K562 (cell line): Measurements from ENCODE around the gene KMT5C. TPM values are rescaled to one million over a fixed set of nuclear protein-coding genes. Genes with fewer than 3 reads are reported as not detected.

ENCODE experiments used
- ARID1B ChIP-seq: fragments of 450-650 bp; IDR thresholded peaks from 2 replicates; pipeline ENCODE4 v1.6.1; 2016; ENCODE audit warnings: antibody characterized with exemption, mild to moderate bottlenecking, inconsistent platforms
- CCNT2 ChIP-seq: IDR thresholded peaks from 2 replicates; pipeline ENCODE4 v1.6.1; 2011; ENCODE audit warnings: borderline replicate concordance, low read depth, mild to moderate bottlenecking, moderate library complexity, mixed read lengths, low read length; ENCODE audit not compliant: insufficient read length; ENCODE audit errors: extremely low read depth
- CHD2 ChIP-seq: IDR thresholded peaks from 2 replicates; pipeline ENCODE4 v1.6.1; 2011; ENCODE audit warnings: low read depth, low read length
- HINFP ChIP-seq: fragments of 450-650 bp; conservative IDR thresholded peaks from 2 replicates; pipeline ENCODE4 v1.6.1; 2016; ENCODE audit warnings: missing genetic modification characterization, low read depth, mild to moderate bottlenecking, control low read depth, missing compliant biosample characterization
- KDM4B ChIP-seq, 2 experiments: fragments of 450-650 bp in 1 of 2; sonication (generic) in 1 of 2; IDR thresholded peaks; 2 replicates each; pipeline ENCODE4 v1.6.1; 2016 to 2017; ENCODE audit warnings: borderline replicate concordance in 2 of 2, antibody characterized with exemption in 1 of 2, low read depth in 1 of 2, mild to moderate bottlenecking in 1 of 2
- TARDBP ChIP-seq: fragments of 450-650 bp; IDR thresholded peaks from 2 replicates; pipeline ENCODE4 v1.6.1; 2016
- TRIM28 ChIP-seq: fragments of 450-650 bp; IDR thresholded peaks from 2 replicates; pipeline ENCODE4 v1.6.1; 2017
- ZMIZ1 ChIP-seq, 2 experiments: fragments of 150-350 bp in 1 of 2; IDR thresholded peaks; 2 replicates each; pipeline ENCODE4 v1.6.1; 2012 to 2016; ENCODE audit warnings: low read depth in 2 of 2, low read length in 2 of 2, mild to moderate bottlenecking in 1 of 2, moderate library complexity in 1 of 2
- ZNF277 ChIP-seq: fragments of 250-450 bp; sonication (Bioruptor Pico); IDR thresholded peaks from 2 replicates; pipeline ENCODE4 v1.8.0; 2022; ENCODE audit warnings: inconsistent platforms, mild to moderate bottlenecking, moderate library complexity, borderline replicate concordance
- ZNF766 ChIP-seq: fragments of 200-800 bp; sonication (Bioruptor generic); conservative IDR thresholded peaks from 2 replicates; pipeline ENCODE4 v1.6.1; 2016; ENCODE audit warnings: missing genetic modification characterization, missing compliant biosample characterization
- polyA plus RNA-seq, 8 experiments: library from polyadenylated mRNA; depleted of rRNA in 4 of 8; stranded (reverse) in 5 of 8; unstranded in 3 of 8; fragments of >200 nt; fragmentation: Nextera tagmentation in 2 of 8; fragmentation: Illumina TruSeq in 1 of 8; extraction: Ambion mirVana in 2 of 8; extraction: Trizol in 1 of 8; gene quantifications; 2 replicates each; pipeline versions ENCODE4 v1.2.1 to v1.2.3, GENCODE V29; 2011 to 2014; ENCODE audit warnings: inconsistent platforms in 1 of 8, missing spikeins in 1 of 8
- total RNA-seq, 7 experiments: library from RNA; depleted of rRNA in 6 of 7; stranded (reverse); fragments of >200 nt in 6 of 7; fragmentation: Illumina TruSeq in 2 of 7; extraction: Trizol in 2 of 7; gene quantifications; 2 replicates each; pipeline versions ENCODE4 v1.2.1 to v1.2.3, GENCODE V29; 2011 to 2021; ENCODE audit warnings: low replicate concordance in 1 of 7
- TF ChIP-seq, protein P1 (sequence below), 2 experiments: fragments of 450-650 bp in 1 of 2; IDR thresholded peaks; 2 replicates each; pipeline ENCODE4 v1.6.1; 2011 to 2017; ENCODE audit warnings: low read depth in 2 of 2, antibody characterized with exemption in 1 of 2, borderline replicate concordance in 1 of 2, low read length in 1 of 2, mild to moderate bottlenecking in 1 of 2, mixed read lengths in 1 of 2; ENCODE audit not compliant: control insufficient read depth in 1 of 2
- TF ChIP-seq, protein P2 (sequence below): IDR thresholded peaks from 2 replicates; pipeline ENCODE4 v1.6.1; 2011; ENCODE audit warnings: borderline replicate concordance, low read depth, mild to moderate bottlenecking, moderate library complexity, low read length; ENCODE audit not compliant: insufficient read depth, poor library complexity, severe bottlenecking
- TF ChIP-seq, protein P3 (sequence below): fragments of 250-450 bp; sonication (Bioruptor Pico); IDR thresholded peaks from 2 replicates; pipeline ENCODE4 v1.9.0; 2021; ENCODE audit warnings: mild to moderate bottlenecking

Gene KMT5C
- total and polyA plus RNA-seq, 9 of the 15 experiments (the other 6 are each of a cell fraction or from before 2014, with no cell fraction given), result 0.15 to 53.5 (median 16.6) TPM

DNA sequence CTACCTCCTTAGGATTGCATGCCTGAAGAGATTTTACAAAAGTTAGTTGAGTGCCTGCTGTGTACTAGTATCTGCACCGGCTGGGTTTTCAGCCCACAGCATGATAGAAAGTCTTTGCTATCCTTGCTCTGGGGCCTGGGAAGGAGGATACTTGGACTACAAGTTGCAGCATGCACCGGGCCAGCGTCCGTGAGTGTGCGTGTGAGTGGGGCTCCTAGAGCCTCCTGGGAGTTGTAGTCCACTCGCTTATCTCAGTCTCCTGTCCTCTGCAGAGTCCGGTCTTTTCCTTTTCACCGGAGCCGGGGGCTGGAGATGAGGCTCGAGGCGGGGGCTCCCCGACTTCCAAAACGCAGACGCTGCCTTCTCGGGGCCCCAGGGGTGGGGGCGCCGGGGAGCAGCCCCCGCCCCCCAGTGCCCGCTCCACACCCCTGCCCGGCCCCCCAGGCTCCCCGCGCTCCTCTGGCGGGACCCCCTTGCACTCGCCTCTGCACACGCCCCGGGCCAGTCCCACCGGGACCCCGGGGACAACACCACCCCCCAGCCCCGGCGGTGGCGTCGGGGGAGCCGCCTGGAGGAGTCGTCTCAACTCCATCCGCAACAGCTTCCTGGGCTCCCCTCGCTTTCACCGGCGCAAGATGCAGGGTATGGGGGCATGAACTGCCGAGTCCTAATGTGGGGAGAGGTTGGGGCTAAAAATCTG is 35.2 kb upstream of the KMT5C start (continued):
- TF ChIP-seq, protein P1, sequence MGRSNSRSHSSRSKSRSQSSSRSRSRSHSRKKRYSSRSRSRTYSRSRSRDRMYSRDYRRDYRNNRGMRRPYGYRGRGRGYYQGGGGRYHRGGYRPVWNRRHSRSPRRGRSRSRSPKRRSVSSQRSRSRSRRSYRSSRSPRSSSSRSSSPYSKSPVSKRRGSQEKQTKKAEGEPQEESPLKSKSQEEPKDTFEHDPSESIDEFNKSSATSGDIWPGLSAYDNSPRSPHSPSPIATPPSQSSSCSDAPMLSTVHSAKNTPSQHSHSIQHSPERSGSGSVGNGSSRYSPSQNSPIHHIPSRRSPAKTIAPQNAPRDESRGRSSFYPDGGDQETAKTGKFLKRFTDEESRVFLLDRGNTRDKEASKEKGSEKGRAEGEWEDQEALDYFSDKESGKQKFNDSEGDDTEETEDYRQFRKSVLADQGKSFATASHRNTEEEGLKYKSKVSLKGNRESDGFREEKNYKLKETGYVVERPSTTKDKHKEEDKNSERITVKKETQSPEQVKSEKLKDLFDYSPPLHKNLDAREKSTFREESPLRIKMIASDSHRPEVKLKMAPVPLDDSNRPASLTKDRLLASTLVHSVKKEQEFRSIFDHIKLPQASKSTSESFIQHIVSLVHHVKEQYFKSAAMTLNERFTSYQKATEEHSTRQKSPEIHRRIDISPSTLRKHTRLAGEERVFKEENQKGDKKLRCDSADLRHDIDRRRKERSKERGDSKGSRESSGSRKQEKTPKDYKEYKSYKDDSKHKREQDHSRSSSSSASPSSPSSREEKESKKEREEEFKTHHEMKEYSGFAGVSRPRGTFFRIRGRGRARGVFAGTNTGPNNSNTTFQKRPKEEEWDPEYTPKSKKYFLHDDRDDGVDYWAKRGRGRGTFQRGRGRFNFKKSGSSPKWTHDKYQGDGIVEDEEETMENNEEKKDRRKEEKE (IDR thresholded peaks at IDR 0.05; ENCODE audit: borderline replicate concordance in 1 of 2, control insufficient read depth in 1 of 2, low read depth in 2 of 2, low read length in 1 of 2), result no peak
- TF ChIP-seq ZNF277 (no peak), CHD2 (peak; percentile 24; the same call in 1 of the 2 replicates), TARDBP (no peak), TRIM28 (no peak), HINFP (tag) (peak; percentile 93), ARID1B (no peak), ZNF766 (CRISPR knock-in tag) (peak; percentile 89), ZMIZ1 (IDR thresholded peaks at IDR 0.05; ENCODE audit: low read depth in 2 of 2, low read length in 2 of 2) (0 out of 4 replicates have a peak, but pooled peaks of 1 of the 2 experiments have one; percentile 55), KDM4B (IDR thresholded peaks at IDR 0.05; ENCODE audit: borderline replicate concordance in 2 of 2, low read depth in 1 of 2) (peak in 1 of 2 experiments; percentile 30; a peak in 1 of 4 replicates), CCNT2 (no peak)
- TF ChIP-seq, protein P2, sequence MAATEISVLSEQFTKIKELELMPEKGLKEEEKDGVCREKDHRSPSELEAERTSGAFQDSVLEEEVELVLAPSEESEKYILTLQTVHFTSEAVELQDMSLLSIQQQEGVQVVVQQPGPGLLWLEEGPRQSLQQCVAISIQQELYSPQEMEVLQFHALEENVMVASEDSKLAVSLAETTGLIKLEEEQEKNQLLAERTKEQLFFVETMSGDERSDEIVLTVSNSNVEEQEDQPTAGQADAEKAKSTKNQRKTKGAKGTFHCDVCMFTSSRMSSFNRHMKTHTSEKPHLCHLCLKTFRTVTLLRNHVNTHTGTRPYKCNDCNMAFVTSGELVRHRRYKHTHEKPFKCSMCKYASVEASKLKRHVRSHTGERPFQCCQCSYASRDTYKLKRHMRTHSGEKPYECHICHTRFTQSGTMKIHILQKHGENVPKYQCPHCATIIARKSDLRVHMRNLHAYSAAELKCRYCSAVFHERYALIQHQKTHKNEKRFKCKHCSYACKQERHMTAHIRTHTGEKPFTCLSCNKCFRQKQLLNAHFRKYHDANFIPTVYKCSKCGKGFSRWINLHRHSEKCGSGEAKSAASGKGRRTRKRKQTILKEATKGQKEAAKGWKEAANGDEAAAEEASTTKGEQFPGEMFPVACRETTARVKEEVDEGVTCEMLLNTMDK, result no peak
- TF ChIP-seq, protein P3, sequence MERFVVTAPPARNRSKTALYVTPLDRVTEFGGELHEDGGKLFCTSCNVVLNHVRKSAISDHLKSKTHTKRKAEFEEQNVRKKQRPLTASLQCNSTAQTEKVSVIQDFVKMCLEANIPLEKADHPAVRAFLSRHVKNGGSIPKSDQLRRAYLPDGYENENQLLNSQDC, result no peak
